Fibroblast of villous mesenchyme (primary cell): ENCODE measurements around the gene SULT4A1. TPM values are rescaled to one million over a fixed set of nuclear protein-coding genes. Genes with fewer than 3 reads are reported as not detected.

Experiments
- DNase-seq: peaks from one replicate; pipeline ENCODE4 v3.0.0-alpha.2; 2010; ENCODE audit warnings: low read depth
- H3K4me3 ChIP-seq: 2 replicates; pipeline ENCODE4 v1.5.1; 2011; ENCODE audit warnings: low read depth, mild to moderate bottlenecking, low read length
- CTCF ChIP-seq: IDR thresholded peaks from 2 replicates; pipeline ENCODE4 v1.5.1; 2012; ENCODE audit warnings: low read depth, mild to moderate bottlenecking, low read length; ENCODE audit not compliant: insufficient read depth
- total RNA-seq: library from RNA; depleted of rRNA; stranded (reverse); fragments of >200 nt; gene quantifications from 2 replicates; pipeline ENCODE4 v1.2.3, GENCODE V29; 2012

The SULT4A1 gene
- total RNA-seq, 1 donor, result not detected

- peak; percentile 67 for DNase-seq
Observed at GRCh38 chr22:43828998-43829782, 33.1 kb downstream of the SULT4A1 start.

DNA sequence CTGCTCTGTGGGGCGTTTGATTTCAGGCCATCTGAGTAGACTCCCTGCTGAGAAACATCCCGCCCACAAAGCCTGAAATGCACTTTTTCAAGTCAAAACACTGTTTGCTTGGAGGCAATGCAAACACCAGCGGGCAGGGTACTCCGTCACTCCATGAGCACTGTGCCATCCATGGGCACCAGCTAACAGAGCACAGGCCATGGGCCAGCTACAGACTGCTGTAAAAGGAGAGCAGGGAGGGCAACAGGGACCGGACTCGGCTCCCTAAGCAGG, 33.7 kb downstream of the SULT4A1 start:
- H3K4me3 ChIP-seq, result no peak overlapping the region
- DNase-seq, result no peak
- no peak for TF ChIP-seq CTCF

More at GRCh38 chr22:43828998-43829782, 33.1 kb downstream of the SULT4A1 start:
- no peak for TF ChIP-seq CTCF
- H3K4me3 ChIP-seq, result no peak overlapping the region

DNA sequence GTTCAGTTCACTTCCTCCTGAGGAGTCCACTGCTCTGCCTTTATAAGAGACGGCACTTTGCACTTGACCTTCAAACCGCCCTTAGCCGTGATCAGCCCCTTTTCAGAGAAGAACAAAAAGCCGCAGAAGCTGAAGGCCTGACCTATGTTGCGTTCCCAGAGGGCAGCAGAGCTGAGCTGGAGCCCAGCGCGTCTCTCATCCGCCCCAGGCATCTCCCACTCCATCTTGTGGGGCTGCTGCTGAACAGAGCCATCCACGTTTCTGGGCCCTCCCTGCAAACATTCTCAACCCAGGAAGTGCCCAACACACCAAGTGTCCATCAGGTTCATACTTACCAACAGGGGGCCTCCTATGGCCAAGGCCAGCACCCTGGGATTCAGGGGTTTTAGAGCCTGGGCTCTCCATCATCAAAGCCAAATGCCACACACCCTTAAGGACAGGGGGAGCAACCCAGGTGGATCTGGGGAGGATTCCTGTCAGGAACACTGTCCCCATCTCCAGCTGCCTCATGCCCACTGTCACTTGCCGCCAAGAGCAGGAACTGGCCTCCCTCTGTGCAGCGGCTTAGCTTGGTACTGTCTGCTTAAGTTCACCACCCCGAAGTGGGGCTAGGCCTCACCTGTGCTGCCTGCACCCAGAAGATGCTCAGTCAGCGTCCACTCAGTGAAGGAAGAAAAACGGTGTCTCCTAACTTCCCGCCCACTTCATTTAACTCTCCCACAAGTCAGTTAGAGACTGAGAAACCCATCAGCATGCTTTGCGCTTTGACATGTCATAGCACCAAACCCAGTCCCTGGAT, 34.2 kb downstream of the SULT4A1 start:
- TF ChIP-seq CTCF, result peak; percentile 4
- H3K4me3 ChIP-seq, result no peak overlapping the region
- DNase-seq, result no peak

DNA sequence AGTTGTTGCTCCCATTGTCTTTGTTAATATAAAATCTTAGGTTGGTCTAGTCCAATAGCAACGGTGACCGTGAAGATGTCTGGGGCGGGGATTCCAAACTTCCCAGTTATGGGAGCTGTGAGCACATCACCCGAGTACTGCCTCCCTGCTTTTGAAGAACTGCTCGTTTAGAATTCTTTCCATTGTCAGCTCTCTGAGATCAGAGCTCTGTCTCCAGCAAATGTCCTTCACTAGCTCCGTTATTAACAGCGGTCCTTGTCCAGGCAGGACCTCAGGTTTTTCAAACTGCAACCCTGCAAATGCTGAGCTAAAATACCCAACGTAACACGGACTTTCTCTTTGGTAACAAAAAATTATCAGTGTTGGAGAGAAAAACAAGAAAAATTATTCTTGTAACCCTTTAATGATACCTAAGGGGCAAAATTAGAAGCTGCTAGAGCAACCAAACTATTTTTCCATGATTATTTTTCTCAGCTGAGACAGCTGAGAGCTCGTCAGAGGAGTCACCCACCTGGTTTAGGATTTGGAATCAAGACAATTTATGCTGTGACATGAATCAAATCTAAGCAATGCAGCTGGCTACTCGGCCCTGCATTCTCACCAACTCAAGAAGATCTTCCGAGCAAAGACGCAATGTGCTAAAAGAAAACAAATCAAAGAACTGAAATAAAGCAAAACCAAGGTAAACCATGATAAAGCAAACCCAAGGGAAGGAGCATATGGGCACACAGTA, 35.1 kb downstream of the SULT4A1 start:
- H3K4me3 ChIP-seq, result no peak overlapping the region
- DNase-seq, result no peak
- no peak for TF ChIP-seq CTCF

DNA sequence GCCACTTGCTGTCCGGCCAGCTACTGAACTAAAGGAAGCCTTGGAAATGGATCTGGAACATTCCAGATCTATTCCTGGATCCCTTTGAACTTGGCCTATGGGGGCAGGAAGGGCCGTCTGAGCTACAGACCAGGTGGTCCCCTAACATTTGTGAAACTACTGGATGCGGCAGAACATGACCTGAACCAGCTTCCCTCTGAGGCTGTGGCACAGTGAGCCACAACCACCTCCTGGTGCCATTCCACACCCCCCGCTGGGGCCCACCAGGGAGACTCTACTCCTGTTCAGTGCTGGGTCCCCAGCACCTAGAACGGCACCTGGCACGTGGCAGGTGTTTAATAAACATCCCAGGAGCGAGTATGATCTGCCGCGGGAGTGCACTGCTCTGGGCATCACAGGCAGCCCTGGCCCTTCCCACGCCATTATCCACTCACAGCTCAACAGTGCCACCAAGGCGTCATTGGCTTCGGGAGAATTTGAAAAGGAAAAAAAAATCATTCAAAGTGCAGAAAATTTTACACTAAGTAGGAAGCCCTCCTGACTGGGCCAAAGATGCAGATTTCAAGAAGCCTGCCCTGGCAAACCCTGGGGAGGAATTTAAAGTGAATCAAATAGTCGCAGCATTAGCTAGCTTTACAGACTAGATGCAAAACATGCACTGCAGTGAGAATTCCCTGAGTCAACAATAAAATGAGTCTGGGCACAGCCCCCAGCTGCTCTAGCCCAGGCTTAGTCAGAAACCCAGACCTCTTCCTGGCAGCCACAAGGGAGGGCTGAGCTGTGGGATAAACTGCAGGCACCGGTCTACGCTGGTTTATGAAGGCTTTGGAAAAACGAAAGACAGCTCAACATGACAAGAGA, 35.9 kb downstream of the SULT4A1 start:
- peak; percentile 34 for TF ChIP-seq CTCF
- H3K4me3 ChIP-seq, result no peak overlapping the region
- peak; percentile 56 for DNase-seq

DNA sequence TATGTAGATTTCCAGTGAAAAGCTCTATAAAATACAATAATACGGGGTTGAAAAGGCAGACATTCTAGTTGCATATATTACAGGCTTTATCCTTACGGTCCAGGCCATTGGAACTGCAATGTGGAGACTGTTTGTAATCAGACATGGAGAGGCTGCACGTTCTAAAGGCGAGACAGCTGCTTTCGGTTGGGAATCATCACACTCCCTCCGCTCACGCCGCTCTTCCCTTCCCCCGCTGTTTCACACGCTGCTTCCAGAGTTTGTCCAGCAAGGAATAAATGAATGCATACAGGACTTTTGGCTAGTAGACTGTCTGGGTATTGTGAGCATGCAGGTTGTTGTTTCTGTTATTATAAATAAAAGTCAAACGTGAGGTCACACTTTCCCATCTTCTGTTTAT, 36.7 kb downstream of the SULT4A1 start:
- no peak for TF ChIP-seq CTCF
- no peak overlapping the region for H3K4me3 ChIP-seq
- DNase-seq, result no peak
